Erythroblast (primary cell): ENCODE measurements around the gene SLFN13.

ENCODE experiments used
- GATA1 ChIP-seq: IDR thresholded peaks from 2 replicates; pipeline ENCODE4 v1.6.1; 2011; ENCODE audit warnings: low read depth, mild to moderate bottlenecking, control low read depth, low read length, moderate library complexity
- POLR2A ChIP-seq: IDR thresholded peaks from 2 replicates; pipeline ENCODE4 v1.6.1; 2011; ENCODE audit warnings: mild to moderate bottlenecking, low read length

DNA sequence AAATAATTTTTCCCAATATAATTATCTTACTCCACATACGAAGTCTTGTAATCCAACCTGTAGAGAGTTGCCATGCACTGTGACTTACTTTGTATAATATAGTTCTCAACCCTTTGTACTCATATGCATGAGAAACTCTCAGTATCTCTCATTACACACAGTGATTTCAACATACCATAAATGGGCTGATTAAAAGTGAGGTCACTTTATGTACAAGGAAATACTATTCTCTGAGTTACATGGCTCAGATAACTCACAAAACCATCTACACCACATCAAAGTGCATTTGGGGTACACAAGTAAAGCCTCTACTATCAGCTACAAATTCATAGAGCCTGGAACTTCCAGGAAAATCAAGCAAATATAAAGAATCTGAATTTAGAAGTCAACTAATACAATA lies 44.2 kb downstream of the SLFN13 start:
- TF ChIP-seq POLR2A: no peak
- no peak for TF ChIP-seq GATA1
